IPS DF 6.9 (cell line): Measurements from ENCODE around the gene CLMN.
A peak's percentile ranks its signal among the peaks of the same experiment; 100 is the strongest.

Experiments
- DNase-seq: peaks from one replicate; pipeline ENCODE4 v3.0.0-alpha.2; 2013; ENCODE audit warnings: low read depth, low spot score
- H3K27ac ChIP-seq: one replicate; pipeline ENCODE4 v1.5.1; 2013; ENCODE audit warnings: low read length, control low read depth
- H3K27me3 ChIP-seq: 2 replicates; pipeline ENCODE4 v1.6.1; 2013; ENCODE audit warnings: mild to moderate bottlenecking, low read length; ENCODE audit not compliant: control insufficient read depth, insufficient read depth
- H3K36me3 ChIP-seq: 2 replicates; pipeline ENCODE4 v1.6.1; 2013; ENCODE audit warnings: low read length; ENCODE audit not compliant: control insufficient read depth, insufficient read depth
- H3K4me1 ChIP-seq: 2 replicates; pipeline ENCODE4 v1.6.1; 2013; ENCODE audit warnings: low read length; ENCODE audit not compliant: control insufficient read depth, insufficient read depth
- H3K4me3 ChIP-seq: 2 replicates; pipeline ENCODE4 v1.5.1; 2013; ENCODE audit warnings: mild to moderate bottlenecking, low read length
- H3K9me3 ChIP-seq: 2 replicates; pipeline ENCODE4 v1.6.1; 2013; ENCODE audit warnings: low read length, inconsistent platforms; ENCODE audit not compliant: control insufficient read depth, insufficient read depth
- WGBS: extraction: QIAGEN DNeasy Blood & Tissue Kit; methylation state at CpG from one replicate; pipeline ENCODE4 v1.1.7; 2013; ENCODE audit warnings: mixed read lengths, missing lambda C conversion rate; ENCODE audit not compliant: insufficient read length, insufficient coverage; 5-methylcytosine and 5-hydroxymethylcytosine counted together

The CLMN gene

GRCh38 chr14:95319312-95320077, at the start of gene CLMN:
CLMN (minus strand) TSS chr14:95319908; CDS start chr14:95319792, 116 bp downstream.
- Histone ChIP-seq H3K27me3 (peaks cover 4% of the 10 kb centered on the region; the same call in 1 of the 2 replicates), H3K4me3 (peak within 1 kb of the TSS; percentile 76; the same call in 1 of the 2 replicates), H3K27ac (no peak within 1 kb of the TSS), H3K36me3 (no peaks in the 10 kb centered on the region), H3K4me1 (no peaks in the 10 kb centered on the region), H3K9me3 (no peaks in the 10 kb centered on the region)
- no peak for DNase-seq
- WGBS = no CpG with 5 or more reads among the region's 98 CpGs

GRCh38 chr14:95365401-95365800, 45.7 kb upstream of the CLMN start:
- no CpG with 5 or more reads among the region's 2 CpGs for WGBS
- H3K4me3 ChIP-seq = no peak overlapping the region
- no peak for DNase-seq
- H3K36me3 ChIP-seq = no peaks in the 10 kb centered on the region
- H3K27ac ChIP-seq = no peak overlapping the region
- no peaks in the 10 kb centered on the region for H3K9me3 ChIP-seq
- peaks cover 6% of the 10 kb centered on the region for H3K4me1 ChIP-seq
- H3K27me3 ChIP-seq = no peaks in the 10 kb centered on the region

- Histone ChIP-seq H3K4me3 (no peak overlapping the region), H3K27ac (no peak overlapping the region), H3K27me3 (no peaks in the 10 kb centered on the region), H3K9me3 (no peaks in the 10 kb centered on the region), H3K4me1 (peaks cover 6% of the 10 kb centered on the region), H3K36me3 (no peaks in the 10 kb centered on the region)
- DNase-seq = no peak
- WGBS = no CpG with 5 or more reads among the region's 7 CpGs
Observed at GRCh38 chr14:95364481-95365209, 44.9 kb upstream of the CLMN start.

GRCh38 chr14:95363468-95363954, 43.8 kb upstream of the CLMN start:
- Histone ChIP-seq H3K4me3 (no peak overlapping the region), H3K36me3 (no peaks in the 10 kb centered on the region), H3K9me3 (no peaks in the 10 kb centered on the region), H3K4me1 (peaks cover 3% of the 10 kb centered on the region), H3K27ac (no peak overlapping the region), H3K27me3 (no peaks in the 10 kb centered on the region)
- WGBS = no CpG with 5 or more reads among the region's 11 CpGs
- DNase-seq = no peak

- Histone ChIP-seq H3K27me3 (no peaks in the 10 kb centered on the region), H3K36me3 (no peaks in the 10 kb centered on the region), H3K27ac (no peak overlapping the region), H3K4me1 (peaks cover 3% of the 10 kb centered on the region), H3K9me3 (no peaks in the 10 kb centered on the region), H3K4me3 (peak overlapping the region; percentile 13; the same call in 1 of the 2 replicates)
- DNase-seq = no peak
- WGBS = no CpG with 5 or more reads among the region's 9 CpGs
Observed at GRCh38 chr14:95362138-95362494, 42.4 kb upstream of the CLMN start.

GRCh38 chr14:95361373-95362137, 41.8 kb upstream of the CLMN start:
- H3K27ac ChIP-seq = no peak overlapping the region
- H3K9me3 ChIP-seq = no peaks in the 10 kb centered on the region
- DNase-seq = no peak
- no peaks in the 10 kb centered on the region for H3K27me3 ChIP-seq
- H3K36me3 ChIP-seq = no peaks in the 10 kb centered on the region
- H3K4me1 ChIP-seq = peaks cover 3% of the 10 kb centered on the region
- peak overlapping the region; percentile 13; the same call in 1 of the 2 replicates for H3K4me3 ChIP-seq
- no CpG with 5 or more reads among the region's 19 CpGs for WGBS

GRCh38 chr14:95360828-95361227, 41.1 kb upstream of the CLMN start:
- H3K4me3 ChIP-seq = no peak overlapping the region
- no peaks in the 10 kb centered on the region for H3K36me3 ChIP-seq
- H3K27me3 ChIP-seq = no peaks in the 10 kb centered on the region
- WGBS = no CpG with 5 or more reads among the region's 9 CpGs
- no peaks in the 10 kb centered on the region for H3K9me3 ChIP-seq
- DNase-seq = no peak
- H3K27ac ChIP-seq = no peak overlapping the region
- peaks cover 3% of the 10 kb centered on the region for H3K4me1 ChIP-seq

GRCh38 chr14:95359994-95360826, 40.5 kb upstream of the CLMN start:
- no CpG with 5 or more reads among the region's 47 CpGs for WGBS

GRCh38 chr14:95356245-95356869, 36.6 kb upstream of the CLMN start:
- no peaks in the 10 kb centered on the region for H3K36me3 ChIP-seq
- no peak overlapping the region for H3K4me3 ChIP-seq
- no peak for DNase-seq
- H3K27me3 ChIP-seq = no peaks in the 10 kb centered on the region
- H3K9me3 ChIP-seq = no peaks in the 10 kb centered on the region
- WGBS = no CpG with 5 or more reads among the region's 14 CpGs
- H3K4me1 ChIP-seq = peaks cover 1% of the 10 kb centered on the region; the same call in 1 of the 2 replicates
- H3K27ac ChIP-seq = no peak overlapping the region

More at GRCh38 chr14:95359994-95360826, 40.5 kb upstream of the CLMN start:
- no peaks in the 10 kb centered on the region for H3K9me3 ChIP-seq
- DNase-seq = no peak
- H3K4me1 ChIP-seq = peaks cover 3% of the 10 kb centered on the region
- no peaks in the 10 kb centered on the region for H3K36me3 ChIP-seq
- no peak overlapping the region for H3K27ac ChIP-seq
- H3K4me3 ChIP-seq = no peak overlapping the region
- H3K27me3 ChIP-seq = no peaks in the 10 kb centered on the region
